Stimulated activated CD8-positive, alpha-beta memory T cell treated with anti-CD3 and anti-CD28 coated beads, Interleukin-15, amount 100 ng/mL, for 4 hours (primary cell): Measurements from ENCODE around the gene OR5P2.
"Not testable (repeated sequence)": the region's sequence is repeated elsewhere in the genome, so short reads cannot be mapped to it uniquely, and the experiment has no call there.

Source experiments
- DNase-seq, 2 donors: peaks; one replicate each; pipeline ENCODE4 v3.0.0-alpha.2; 2020; ENCODE audit warnings: low read depth in 2 of 2

The OR5P2 gene

GRCh38 chr11:7796842-7797241 lies at the start of gene OR5P2:
Gene OR5P2, minus strand, starts transcription at chr11:7796942. Its CDS starts 0 bp downstream, at chr11:7796942.
- DNase-seq = no peak

GRCh38 chr11:7846003-7846402 lies 49.3 kb upstream of the OR5P2 start:
- no peak for DNase-seq

- DNase-seq = no peak
Observed at GRCh38 chr11:7844986-7845385, 48.2 kb upstream of the OR5P2 start.

- no peak for DNase-seq
Observed at GRCh38 chr11:7844521-7844920, 47.8 kb upstream of the OR5P2 start.

GRCh38 chr11:7840578-7840977 lies 43.8 kb upstream of the OR5P2 start:
- DNase-seq = no peak

DNA sequence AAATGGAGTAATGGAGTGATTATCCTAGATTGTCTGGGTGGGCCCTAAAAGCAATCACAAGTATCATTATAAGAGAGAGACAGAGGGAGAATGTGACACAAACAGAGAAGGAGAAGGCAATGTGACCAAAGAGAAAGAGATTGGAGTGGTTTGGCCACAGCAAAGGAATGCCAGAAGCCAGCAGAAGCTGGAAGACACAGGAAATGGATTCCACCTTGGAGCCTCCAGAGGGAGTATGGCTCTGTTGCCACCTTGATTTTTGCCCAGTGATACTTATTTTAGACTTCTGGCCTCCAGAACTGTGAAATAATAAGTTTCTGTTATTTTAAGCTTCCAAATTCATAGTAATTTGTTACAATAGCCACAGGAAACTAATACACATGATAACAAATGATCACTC lies 36.8 kb upstream of the OR5P2 start:
- no peak for DNase-seq

GRCh38 chr11:7830740-7831139 lies 34.0 kb upstream of the OR5P2 start, which contains the start of gene OR5P3:
Gene OR5P3, minus strand, starts transcription at chr11:7830840.
- no peak for DNase-seq

- DNase-seq = no peak
Observed at GRCh38 chr11:7826324-7826723, 29.6 kb upstream of the OR5P2 start.

GRCh38 chr11:7820417-7820816 lies 23.7 kb upstream of the OR5P2 start:
- DNase-seq = not testable (repeated sequence)

GRCh38 chr11:7814897-7815296 lies 18.2 kb upstream of the OR5P2 start:
- DNase-seq = not testable (repeated sequence)

DNA sequence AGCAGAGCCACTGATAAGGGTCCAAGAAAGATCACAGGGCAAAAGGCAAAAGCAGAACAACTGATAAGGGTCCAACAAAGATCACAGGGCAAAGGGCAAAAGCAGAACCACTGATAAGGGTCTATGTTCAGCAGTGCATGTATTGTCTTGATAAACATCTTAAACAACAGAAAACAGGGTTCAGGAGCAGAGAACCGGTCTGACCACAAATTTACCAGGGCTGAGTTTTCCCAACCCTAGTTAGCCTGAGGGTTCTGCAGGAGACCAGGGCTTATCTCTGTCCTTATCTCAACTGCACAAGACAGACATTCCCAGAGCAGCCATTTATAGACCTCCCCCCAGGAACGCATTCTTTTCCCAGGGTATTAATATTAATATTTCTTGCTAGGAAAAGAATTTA lies 13.6 kb upstream of the OR5P2 start:
- not testable (repeated sequence) for DNase-seq

GRCh38 chr11:7793233-7793632 lies 3.5 kb downstream of the OR5P2 start:
- no peak for DNase-seq

- no peak for DNase-seq
Observed at GRCh38 chr11:7787239-7787638, 9.5 kb downstream of the OR5P2 start.

DNA sequence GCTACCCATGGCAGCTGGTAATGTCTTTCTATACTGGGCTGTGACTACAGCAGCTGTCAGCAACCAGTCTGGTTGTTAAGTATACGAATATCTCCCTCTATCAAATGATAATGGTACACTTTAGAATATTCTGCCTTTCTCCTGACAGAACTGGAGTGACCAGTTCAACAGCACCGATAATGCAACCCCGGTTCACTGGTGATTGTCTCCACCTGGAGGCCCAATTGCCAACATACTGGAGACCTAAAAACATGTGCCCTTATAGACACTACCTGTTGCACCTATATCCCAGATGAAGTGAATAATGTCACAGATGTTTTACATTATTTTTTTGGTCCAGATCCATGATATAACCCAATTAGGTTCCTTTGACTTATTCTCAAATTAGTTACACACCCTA lies 21.1 kb downstream of the OR5P2 start:
- DNase-seq = no peak

DNA sequence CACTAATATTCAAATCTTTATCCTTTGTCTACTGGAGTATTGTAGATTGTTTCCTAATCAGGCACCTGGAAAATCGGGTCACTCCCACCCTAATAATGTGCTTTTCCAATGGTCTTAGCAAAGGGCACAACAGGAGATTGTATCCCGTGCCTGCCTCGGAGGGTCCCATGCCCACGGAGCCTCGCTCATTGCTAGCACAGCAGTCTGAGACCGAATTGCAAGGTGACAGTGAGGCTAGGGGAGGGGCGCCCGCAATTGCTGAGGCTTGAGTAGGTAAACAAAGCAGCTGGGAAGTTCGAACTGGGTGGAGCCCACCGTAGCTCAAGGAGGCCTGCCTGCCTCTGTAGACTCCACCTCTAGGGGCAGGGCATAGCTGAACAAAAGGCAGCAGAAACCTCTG lies 32.4 kb downstream of the OR5P2 start:
- not testable (repeated sequence) for DNase-seq

DNA sequence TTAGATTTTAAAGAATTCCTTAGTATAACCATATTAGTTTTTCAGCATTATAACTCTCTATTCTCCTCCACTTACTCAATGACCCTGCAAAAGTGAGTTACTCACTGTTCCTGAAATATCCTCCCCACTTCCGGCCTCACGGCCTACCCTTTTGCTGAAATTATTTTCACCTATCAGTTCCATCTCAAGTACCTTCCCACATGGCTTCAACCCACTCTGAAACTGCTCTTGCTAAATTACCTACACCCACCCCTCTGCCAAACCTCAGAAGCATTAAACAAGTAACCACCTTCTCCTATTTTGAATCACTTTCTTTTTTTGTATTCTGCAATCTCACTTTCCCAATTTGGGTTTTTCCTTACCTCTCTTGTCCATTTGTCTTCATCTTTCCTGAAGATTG lies 37.7 kb downstream of the OR5P2 start:
- no peak for DNase-seq

- no peak for DNase-seq
Observed at GRCh38 chr11:7749456-7749855, 47.3 kb downstream of the OR5P2 start.
